Endometrial microvascular endothelial cells (primary cell): ENCODE data around the gene CYP2D6. TPM values are rescaled to one million over a fixed set of nuclear protein-coding genes. Genes with fewer than 3 reads are reported as not detected.
"Not testable (repeated sequence)": the region's sequence is repeated elsewhere in the genome, so short reads cannot be mapped to it uniquely, and the experiment has no call there.

Experiments used
- in situ Hi-C: cut with HindIII; loops from 2 replicates; pipeline ENCODE4 v1.10.0; 2017; ENCODE audit warnings: low sequenced_read_pairs, low pct_unique_long_range_greater_than_20kb; ENCODE audit errors: inconsistent ontology term
- total RNA-seq: library from RNA; depleted of rRNA; stranded (reverse); fragments of >200 nt; gene quantifications from one replicate; pipeline ENCODE4 v1.2.3, GENCODE V29; 2015; ENCODE audit errors: inconsistent ontology term

Gene CYP2D6
- total RNA-seq: not detected

DNA sequence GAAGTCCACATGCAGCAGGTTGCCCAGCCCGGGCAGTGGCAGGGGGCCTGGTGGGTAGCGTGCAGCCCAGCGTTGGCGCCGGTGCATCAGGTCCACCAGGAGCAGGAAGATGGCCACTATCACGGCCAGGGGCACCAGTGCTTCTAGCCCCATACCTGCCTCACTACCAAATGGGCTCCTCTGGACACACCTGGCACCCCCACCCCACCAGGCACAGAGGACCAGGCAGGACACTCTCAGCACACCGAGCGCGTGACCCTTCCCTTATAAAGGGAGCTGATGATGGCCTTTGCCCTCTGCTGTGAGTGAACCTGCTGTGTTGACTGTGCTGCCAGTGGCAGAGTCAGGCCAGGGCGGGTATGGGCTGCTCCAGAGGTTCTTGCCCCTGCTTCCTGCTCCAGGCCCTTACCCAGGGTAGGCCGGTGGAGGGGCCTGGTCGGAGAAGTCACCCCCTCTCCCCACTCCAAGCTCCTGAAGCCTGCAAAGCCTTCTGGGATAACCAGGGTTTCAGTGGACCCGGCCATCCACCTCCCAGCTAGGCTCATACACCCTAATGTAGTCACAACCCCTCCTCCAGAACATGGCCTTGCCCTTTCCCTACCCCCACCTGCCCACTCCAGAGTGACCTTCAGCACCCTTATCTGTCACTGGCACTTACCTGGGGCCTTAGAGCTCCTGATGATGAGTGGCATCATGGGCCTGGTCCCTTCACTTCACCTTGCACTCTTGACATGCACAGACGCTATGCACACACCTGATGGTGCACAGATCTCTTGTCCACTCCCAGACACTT is at the start of gene CYP2D6:
Gene CYP2D6 (minus strand): TSS at position 172 of the 793 bp plus-strand sequence. CDS start 19 bp downstream, at position 153.
- in situ Hi-C loops: not testable (repeated sequence)

DNA sequence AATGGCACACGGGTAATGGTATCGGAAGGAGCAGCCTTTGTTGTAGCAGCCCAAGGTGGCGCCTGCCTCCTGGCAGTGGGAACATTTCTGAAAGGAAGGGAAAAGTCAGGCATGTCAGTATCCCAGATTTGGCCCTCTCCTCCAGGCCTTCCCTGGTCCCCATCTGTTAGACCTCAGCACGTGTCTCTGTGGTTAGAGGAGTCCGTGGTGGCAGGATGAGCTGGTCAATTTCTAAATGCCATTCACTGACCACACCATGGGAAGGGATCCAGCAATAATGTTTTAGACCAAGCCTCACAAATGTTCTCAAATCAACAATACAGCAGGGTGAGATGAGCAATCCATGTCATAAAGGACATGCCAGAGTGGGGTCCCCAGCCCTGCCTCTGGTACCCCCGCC is 49.0 kb upstream of the CYP2D6 start:
- in situ Hi-C loops: no loop called here

DNA sequence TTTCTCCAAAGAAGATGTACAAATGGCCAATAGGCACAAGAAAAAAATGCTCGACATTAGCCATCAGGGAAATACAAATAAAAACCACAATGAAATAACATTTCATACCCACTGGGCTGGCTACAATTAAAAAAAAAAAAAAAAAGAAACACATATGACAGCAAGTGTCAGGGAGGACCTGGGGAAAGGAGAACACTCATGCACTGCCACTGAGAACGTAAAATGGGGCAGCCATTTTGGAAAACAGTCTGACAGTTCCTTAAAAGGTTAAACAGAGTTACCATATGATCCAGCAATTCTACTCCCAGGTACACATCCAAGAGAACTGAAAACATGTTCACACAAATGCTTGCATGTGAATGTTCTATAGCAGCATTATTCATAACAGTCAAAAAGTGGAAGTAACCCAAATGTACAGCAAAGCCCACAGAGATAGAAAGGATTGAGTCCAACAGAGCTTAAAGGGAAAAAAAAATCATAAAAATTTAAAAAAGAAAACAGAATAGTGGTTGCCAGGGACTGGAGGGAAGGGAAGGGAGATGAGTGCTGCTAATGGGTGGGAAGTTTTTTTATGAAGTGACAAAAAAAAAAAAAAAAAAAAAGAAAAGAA is 48.4 kb upstream of the CYP2D6 start:
- in situ Hi-C loops: no loop called here

DNA sequence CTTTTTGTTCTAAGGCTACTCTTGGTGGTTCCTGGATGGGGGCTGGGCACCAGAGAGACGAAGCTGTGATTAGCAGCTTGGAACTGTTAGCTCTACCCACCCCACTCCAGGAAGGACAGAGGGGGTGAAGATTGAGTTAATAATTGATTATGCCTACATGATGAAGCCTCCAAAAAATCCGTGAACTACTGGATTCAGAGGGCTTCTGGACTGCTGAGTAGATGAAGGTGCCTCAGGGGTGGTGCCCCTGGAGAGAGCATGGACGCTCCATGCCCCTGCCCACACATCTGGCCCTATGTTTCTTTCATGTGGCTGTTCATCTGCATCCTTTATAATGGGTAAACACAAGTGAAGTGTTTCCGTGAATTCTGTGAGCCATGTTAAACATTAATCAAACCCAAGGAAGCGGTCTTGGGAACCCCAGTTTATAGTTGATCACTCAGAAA is 47.3 kb upstream of the CYP2D6 start:
- in situ Hi-C loops: no loop called here

DNA sequence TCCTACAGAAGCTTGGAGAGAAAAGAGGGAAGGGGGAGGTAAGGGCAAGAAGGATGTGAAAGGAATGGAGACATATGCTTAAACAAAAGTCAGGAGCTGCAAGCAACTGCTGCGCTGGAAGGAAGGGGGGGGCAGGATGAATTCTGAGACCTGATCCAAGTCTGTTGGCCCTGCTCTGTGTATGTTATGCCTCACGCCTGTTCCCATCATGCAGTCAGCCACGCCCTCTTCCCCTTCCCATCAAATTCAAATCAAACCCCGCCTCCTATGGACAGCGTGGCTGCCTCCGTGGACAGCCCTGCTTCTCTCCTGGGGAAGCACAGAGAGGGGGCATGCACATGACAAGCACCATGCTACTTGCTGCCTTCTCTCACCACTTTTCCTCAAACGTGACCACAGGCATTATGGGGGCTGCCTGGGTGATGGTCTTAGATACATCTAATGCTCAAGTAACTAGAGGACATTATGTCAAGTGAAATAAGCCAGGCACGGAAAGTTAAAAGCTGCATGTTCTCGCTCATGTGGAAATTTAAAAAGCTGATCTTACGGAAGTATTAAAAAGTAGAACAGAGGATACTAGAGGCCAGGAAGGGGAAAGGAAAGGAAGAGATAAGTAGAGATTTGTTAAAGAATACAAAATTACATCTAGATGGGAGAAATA is 45.8 kb upstream of the CYP2D6 start:
- in situ Hi-C loops: no loop called here

DNA sequence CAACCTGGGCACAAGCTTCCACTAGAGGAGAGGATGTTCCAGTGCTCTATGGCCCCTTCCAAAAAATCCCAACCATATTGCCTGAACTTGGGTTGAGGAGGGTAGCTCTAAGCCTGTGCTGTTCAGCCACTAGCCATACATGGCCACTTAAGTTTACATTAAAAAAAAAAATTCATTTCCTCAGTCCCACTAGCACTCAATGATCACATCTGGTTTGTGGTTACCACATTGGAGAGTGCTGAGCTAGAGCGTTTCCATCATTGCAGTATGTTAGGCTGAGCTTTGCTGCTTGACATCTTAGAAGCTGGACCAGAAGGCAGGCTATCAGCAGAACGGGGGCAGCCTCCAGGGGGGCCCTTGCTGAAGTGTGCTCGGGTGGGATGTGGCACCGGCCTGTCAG is 43.5 kb upstream of the CYP2D6 start:
- in situ Hi-C loops: no loop called here

DNA sequence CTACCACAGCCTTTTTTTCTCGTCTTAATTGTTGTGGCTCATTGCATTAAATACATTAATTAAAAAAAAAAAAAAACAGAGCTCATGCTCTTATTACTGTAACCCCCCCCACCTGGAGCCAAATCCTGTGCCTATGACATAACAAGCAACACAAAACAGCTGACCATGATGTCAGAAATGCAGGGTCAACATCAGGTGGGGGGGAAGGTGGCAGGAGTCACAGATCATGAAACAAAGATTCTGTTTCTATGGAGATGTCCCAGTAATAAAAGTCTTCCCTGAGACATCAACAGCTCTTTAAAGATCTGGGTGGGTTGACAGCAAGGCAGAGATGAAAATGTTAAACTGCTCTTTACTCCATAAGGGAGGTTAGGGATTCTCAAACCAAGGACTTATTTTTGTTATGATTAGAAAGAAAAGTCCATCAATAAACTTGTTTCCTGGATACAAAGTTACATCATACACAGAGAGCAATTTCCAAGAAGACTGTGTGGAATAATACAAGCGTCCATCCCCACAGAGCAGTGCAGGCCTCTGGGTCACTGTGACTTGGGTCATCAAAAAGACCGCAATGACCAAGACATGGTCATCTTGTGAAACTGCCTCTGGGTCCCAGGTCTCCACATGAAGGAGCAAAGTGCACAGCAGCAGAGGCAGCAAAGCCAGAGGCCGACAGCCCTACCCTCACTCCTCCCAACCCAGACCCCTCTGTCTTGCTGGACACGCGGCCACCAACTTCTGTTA is 42.7 kb upstream of the CYP2D6 start:
- in situ Hi-C loops: no loop called here

DNA sequence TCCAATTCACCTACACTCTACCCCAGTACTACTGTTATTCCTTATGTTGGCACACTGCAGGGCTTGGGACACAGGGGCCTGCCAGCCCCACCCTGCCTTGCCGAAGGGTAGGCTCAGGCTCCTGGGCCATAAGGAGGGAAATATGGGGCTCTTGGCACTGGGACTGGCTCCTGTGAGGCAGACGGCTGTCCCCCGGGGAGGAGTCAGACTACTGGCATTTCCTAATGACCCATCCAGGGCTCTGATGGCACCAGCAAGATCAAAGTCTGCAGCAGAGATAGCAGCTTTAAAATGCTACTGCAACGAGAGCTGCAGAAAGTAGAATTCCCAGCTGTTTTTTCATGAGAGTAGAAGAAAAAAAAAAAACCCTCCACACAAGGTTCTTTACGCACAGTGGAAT is 42.2 kb upstream of the CYP2D6 start:
- in situ Hi-C loops: no loop called here

DNA sequence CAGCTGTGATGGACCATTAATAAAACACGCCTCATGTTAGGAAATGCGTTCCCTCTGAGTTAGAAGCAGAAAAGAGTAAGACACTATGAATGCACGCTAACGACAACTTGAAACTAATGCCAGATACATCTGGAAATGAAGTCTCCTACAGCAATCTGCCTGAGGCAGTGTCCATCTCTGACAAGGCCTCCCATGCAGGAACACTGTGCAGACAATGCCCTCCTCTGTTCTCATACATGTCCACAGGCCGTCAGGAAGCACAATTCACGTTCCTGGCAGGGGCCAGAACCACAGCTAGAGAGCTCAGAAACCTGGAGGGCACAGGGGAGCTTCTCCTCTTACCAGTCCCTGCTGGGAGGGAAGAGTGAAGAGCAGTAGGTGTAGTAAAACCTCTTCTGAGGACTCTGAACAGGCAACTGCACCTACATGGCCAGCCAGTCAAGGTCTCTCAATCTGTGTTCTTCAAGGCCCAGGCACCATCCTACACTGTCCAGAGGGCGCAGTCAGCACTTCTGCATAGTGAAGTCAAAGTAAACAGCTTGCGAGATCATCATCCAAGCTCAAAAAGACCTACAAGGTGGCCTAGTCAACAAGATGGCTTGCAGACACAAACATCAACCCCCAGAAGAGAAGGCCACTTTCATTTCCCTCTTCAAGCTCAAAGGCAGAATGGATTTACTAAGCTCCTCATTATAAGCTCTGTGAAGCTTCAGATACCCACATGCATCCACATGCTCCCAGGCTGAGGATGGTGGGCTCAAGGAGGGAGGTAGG is 41.5 kb upstream of the CYP2D6 start:
- in situ Hi-C loops: no loop called here

DNA sequence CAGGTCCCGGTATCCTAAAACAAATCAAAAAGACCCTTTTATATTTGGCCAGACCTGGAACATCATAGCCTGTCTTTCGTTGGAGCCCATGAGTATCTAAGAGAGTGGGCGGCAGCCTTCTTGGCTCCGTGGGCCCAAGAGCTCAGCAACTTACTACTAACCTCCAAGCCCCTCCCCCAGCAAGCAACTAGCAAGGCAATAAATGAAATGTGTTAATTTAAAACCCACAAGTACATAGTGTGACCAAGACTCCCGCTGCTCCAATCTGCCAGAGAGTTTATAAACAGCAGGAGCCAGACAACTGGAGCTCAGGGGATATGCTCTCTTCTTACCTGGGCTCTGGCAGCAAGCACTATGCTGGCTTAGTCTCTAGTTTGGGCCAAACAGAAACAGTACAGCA is 40.8 kb upstream of the CYP2D6 start:
- in situ Hi-C loops: no loop called here

DNA sequence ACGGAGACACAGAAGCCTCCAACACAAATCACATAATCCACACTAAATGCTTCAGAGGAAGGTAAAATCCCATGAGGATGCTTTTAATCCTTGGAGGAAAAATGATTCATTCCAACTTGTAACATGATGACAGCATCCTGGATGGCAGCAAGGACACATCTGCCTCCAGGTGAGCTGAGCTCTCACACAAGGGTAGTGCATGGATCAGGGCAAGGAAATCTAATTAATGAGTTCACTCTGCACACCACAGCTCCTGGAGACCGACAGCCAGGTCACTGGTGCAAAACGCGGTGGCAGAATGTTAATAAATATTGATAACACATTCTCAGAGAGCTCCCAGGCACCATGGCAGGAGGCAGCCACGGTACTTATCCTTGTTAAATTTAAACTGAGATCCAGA is 40.3 kb upstream of the CYP2D6 start:
- in situ Hi-C loops: no loop called here

DNA sequence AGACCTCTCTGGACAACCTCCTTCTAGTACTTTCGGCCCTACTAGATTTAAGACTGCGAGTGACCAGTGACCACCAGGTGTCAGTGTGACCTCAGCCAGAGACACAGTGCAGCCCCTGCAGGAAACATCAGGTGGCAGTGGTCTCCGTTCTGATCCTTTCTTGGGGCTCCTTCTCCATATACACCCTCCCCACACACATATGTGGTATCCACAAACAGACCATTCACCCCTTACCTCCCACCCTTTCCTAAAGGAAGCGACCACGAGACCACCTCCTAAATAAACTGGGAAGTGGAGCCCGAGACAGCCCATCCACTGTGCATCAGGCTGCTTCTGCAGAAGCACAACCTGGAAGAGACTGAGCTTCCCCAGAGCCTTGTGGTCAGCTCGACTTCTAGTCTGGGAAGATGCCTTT is 38.5 kb upstream of the CYP2D6 start:
- in situ Hi-C loops: no loop called here

DNA sequence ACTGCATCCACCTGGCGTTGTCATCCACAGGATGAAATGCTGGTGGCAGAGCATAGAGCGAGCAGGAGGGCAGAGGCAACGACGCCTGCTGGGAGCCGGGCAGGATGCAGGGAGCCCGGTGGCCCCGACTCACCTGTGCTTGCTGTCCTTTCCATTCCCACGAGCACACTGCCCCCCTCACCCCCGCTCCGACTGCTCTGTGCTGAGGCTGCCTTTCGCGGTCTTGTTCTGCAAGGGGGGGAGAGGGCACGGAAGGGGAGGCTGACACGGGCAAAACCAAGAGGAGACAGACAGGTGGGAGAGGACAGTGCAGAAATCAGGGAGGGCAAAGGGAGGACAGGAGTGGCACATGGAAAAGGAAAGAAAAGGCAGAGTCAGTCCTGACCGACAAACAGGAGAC is 37.9 kb upstream of the CYP2D6 start:
- in situ Hi-C loops: no loop called here

DNA sequence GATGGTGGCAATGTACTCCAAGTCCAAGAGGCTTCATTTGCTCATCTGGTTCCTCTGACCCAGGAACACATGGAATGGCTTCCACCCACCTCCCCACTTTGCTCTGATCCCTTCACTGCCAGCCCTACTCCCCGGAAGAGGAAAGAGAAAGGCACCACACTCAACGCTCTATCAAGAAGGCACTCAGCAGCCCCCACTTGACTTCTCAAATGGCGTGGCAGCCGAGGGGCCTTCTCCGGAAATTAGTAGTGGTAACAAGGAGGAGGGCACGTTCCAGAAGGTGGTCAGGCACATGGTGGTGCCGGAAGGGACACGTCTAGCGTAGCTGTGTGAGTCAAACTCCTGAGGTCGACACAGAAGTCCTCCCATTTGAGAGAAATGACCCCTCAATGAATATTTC is 36.5 kb upstream of the CYP2D6 start:
- in situ Hi-C loops: no loop called here

DNA sequence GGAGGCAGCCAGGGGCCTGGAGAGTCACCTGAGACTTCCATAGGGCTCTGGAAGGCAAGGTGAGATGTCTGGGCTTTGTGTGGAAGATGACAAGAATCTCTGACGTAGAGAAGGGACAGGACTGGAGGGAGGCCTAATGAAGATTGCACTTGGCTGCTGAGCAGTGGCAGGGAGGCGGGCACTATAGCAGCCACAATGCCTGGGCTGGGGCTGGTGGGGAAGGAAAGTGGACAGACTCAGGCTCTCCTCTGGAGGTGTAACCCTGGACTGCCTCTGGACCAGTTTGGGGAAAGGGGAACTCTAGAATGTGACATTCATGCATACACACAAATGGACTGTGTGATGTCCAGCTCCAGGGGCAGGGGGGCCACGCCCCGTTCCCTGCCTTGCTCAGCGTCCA is 34.3 kb upstream of the CYP2D6 start:
- in situ Hi-C loops: no loop called here

DNA sequence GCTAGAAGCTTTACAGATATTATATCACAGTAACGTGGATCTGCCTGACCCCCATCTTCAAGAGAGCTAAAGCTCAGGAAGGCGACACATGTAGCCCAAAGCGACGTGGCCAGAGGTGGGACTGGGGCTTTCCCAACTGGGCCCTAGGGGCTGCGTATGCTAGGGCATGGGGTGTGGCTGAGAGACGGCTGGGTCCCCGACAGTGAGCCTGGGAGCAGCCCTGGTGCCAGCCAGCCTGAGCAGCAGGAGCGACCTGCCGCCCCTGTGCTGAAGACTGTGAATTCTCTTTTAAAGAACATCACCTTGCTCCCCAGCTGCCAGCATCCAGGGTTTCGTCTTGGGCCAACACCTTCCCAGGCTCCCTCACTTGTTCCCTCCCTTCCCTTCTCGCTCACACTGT is 32.9 kb upstream of the CYP2D6 start:
- in situ Hi-C loops: no loop called here

DNA sequence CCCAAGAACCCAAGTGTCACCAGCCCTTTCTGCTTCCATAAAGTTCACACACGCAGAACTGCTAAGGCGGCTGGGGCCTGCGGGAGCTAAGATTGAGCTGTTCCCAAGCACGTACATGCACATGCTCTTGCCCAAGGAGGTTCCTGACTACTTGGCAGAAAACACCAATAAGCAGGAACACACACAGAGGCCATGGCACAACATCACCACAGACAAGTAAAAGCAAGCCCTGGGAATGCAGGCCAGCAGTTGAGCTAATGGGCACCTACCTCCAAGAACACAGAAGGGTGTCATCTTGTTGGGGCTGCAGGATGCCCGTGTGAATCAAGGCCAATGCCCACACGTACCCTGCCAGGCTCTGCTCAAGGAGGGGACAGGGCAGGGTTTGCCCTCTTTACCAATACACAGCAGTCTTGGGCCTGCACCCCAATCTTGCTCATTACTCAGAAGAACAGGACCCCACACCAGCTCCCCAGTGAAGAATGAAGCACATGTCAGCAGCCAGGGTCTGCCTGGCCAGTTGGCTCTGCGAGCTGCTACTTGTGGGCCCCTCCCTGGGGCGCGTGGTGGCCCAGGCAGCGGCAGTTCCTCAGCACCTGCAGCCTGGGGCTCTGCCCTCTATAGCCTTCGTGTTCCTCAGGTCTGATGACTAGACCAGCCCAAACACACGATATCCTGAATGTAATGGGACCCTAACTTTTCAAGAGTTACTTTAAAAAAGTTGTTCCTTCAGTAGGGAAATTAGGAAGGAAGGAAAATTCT is 32.3 kb upstream of the CYP2D6 start:
- in situ Hi-C loops: no loop called here
